ENCODE measurements around the gene DLGAP4.

Gene DLGAP4

DNA sequence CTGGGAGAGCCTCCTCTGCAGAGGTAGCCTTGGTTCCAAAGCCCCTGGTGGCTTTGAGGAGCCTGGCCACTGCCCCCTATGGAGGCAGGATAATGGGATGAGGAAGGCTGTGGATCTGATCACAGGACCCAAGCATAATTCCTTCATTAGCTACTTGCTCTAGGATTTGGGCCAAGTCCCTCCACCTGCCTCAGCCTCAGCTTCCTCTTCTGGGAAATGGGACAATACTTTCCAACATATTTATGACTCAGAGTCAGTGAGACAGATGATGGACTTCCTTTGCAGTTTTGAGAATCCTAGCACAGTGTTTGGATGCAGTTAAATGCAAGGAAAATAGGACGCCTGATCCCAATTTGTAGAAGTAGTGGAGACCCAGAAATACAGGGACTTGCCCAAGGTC lies 171.3 kb downstream of the DLGAP4 start:
- no peak for DNase-seq (ENCODE audit: low read depth)

DNA sequence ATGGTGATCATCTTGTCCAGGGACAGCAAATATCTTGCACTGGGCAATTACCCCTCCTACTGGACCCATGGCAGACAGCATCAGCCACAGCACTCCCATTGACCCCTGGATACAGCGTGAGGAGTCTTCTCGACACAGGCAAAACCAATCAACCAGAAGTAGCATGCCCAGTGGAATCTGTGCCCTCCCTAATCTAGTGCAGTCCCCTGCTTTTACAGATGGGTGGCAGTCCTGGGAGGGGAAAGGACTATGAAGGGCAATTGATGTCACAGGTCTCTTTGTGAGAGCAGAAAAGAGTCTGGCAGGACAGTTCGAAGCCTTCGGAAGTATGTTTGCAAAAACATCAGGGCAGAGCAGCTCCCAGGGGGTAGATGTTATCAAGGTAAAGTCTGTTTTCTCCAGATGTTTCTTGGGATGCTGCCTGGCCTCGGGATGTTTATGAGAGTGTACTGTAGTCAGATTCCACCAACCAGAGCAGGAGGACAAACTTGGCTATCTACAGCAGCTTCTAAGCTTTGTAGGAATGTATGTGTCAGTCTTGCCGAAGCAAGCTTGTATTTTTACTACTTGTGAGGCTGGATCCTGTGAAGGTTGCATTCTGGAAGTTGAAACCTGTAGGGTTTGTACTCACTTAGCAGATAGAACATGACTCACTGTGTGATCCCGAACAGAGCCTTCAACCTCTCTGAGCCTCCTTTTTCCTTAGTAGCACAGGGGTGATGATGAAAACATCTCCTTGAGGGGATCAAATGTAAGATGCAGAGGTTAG lies 172.2 kb downstream of the DLGAP4 start:
- peak; percentile 67 for DNase-seq (ENCODE audit: low read depth)

DNA sequence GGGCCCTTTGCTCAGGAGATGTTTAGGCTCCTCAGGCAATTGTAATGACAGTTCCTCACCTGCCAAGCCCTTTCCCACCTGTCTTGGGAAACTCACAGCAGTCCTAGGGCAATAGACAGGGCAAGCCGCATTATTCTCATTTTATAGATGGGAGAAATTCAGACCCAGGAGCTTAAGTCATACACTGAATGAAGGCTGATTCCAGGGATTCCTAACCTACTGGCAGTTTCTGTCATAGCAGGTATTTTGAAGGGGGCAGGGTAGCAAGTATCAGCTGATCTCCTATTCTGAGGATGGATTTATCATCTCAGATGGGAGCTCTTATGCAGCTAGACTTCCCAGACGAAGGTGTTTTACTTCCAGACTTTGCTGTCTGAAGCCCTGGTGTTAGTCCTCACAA lies 173.8 kb downstream of the DLGAP4 start:
- DNase-seq (ENCODE audit: low read depth), result no peak

DNA sequence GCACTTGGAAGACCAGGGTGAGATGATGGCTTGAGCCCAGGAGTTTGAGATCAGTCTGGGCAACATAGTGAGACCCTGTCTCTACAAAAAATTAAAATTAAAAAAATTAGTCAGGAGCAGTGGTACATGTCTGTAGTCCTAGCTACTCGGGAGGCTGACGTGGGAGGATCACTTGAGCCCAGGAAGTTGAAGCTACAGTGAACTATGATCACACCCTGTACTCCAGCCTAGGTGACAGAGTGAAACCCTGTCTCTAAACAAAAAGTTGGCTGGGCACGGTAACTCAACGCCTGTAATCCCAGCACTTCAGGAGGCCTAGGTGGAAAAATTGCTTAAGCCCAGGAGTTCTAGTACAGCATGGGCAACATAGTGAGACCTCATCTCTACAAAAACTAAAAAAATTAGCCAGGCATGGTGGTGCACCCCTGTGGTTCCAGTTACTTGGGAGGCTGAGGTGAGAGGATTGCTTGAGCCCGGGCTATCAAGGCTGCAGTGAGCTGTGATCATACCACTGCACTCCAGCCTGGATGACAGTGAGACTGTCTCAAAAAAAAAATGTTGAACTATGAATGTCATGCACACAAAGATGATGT lies 174.4 kb downstream of the DLGAP4 start:
- no peak for DNase-seq (ENCODE audit: low read depth)

DNA sequence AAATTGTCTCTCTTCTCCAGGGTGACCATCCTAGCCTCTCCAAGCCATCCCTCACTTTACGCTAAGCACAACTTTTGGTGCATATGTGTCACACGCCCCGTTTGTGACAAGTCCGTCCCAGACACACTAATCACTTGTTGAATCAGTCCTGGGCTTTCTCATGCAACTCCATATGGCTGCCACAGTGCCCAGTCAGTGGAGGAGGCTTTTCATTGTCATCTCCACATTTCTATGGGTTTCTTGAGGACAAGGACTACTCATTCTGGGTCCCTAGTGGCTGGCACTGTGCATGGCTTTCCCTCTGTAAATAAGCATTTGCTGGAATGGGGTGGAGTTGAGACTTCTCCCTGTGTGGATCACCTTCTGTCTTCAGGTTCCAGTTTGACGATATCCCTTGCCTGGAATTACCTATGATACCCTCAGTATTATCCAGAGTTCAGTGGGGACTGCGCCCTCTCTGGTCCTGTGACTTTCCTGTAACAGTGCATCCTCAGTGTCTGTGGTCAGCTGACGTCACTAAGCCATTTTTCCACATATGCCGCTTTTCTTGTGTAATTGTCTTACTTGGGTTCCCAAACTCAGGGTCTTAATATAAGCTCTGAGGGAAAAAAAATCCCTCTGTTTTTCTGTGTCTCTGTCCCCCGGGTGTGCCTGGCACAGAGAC lies 175.4 kb downstream of the DLGAP4 start:
- no peak for DNase-seq (ENCODE audit: low read depth)

DNA sequence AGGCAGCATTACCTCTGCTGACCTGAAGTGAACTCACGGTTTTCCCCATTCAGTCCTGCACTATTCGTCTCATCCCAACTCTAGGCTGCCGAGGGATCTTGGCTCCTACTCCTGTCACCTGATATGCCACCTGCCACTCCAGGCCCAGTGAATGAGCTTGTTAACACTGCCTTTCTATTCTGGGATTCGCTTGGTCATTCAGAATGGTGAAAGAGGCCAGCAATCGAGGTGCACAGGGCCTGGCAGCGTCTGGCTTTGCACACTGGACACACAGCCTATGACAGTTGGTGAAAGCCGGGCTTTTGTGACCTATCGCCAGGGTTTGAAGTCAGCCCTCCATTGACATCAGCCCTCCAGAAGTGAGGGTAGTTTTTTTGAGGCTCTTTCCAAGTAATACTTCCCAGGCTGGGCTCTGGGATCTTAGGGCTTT lies 175.9 kb downstream of the DLGAP4 start:
- DNase-seq (ENCODE audit: low read depth), result no peak

DNA sequence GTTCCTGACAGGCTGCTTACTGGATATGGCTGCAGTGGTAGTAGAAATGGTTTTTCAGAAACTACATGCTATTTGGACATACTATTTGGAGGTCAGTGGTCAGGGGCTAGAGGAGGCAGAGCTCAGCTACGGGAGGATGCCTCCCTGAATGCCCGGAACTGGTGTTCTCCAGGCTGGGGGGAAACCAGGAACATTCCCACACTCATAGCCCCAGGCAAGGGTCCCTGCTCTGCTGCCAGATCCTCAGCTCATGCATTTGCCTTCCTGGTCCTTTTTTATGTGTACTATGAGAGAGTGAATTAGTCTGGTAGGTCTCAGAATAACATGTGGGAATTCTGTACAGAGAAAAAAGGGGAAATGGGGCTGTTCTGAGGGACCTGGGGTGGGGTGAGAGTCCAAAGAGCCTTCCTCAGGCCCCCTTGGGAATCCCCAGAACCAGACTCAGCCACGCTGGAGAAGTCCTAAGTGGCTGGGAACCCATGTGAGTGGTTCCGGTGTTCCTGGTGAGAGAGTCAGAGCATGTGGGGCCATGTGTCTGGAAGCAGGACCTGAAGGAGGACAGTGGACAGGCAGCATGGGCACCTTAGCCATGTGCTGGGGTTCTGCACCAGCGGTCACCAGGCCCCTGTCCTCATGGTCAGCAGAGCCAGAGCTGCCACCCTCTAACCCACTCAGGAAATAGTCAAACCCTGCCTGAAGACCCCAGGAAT lies 177.2 kb downstream of the DLGAP4 start:
- DNase-seq (ENCODE audit: low read depth), result no peak

DNA sequence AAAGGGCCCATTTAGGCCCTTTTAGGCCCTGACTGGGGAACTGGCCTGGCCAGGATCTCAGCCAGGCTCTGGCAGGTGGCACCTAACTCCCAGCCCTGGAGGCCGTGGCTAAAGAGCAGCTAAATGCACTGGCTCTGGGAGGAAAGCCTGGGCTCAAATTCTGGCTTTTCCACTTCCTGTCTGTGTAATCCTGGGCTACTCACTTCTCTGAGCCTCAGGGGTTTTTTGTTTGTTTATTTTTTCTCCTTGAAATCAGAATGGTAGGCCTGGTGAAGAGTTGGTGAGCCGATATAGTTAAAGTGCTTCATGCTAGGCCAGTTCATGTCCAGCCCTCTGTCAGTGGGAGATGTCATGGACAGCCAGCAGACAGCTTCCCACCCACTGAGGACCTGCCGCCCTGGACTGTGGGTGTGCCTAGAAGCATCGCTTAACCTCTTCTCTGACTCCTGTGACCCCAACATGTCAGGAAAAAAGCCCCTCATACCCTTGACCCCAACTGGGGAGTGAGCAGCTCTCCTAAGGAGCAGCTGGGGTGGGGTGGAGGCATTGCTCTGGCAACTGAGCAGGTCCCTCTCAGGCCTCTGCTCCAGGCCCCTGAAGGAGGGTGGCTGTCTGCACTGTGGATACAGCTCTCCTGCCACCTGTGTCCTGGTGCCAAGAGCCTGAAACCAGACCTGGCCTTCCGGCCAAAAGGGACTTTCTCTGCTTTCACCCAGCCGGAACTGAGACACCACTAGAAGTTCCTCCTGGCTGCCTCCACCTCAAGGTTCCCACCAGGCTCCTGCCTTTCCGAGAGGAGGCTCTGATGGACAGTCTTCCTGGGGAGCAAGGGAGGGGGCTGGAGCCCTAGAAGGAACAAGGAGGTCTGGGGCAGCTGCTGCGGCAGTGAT lies 178.0 kb downstream of the DLGAP4 start:
- DNase-seq (ENCODE audit: low read depth), result no peak

DNA sequence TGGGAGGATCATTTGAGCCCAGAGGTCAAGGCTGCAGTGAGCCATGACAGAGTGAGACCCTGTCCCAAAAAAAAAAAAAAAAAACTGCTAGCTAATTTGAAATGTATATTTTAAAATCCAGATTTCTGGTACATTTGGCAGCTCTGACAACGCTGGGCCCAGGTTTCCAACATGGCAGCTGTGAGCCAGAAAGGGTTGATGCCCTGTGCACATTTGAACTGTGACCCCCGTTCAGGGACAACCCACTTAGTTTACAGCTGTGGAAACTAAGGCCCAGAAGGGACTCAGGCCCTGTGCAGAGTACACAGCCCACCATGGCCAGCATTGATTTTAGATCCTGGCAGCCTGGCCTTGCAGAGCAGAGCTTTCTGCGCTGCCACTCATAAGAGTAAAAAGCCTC lies 179.1 kb downstream of the DLGAP4 start:
- DNase-seq (ENCODE audit: low read depth), result no peak

DNA sequence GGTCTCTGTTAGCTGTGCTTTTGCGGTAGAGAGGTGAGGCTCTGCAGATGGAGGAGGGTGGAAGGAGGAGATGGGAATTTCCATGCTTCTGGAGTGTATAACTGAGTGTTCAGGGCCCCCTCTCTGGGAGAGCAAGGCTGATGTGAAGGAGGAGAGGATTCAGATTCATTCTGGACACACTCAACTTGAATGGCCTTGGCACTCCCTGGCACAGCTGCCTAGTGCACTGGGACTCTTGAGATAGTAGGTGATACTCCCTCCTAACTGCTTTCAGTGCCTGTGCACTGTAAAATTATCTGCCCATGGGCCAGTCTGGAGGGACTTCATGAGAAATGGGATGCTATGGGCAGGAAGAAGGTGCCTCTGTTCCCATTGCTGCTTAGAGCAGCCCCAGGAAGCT lies 180.9 kb downstream of the DLGAP4 start:
- no peak for DNase-seq (ENCODE audit: low read depth)

DNA sequence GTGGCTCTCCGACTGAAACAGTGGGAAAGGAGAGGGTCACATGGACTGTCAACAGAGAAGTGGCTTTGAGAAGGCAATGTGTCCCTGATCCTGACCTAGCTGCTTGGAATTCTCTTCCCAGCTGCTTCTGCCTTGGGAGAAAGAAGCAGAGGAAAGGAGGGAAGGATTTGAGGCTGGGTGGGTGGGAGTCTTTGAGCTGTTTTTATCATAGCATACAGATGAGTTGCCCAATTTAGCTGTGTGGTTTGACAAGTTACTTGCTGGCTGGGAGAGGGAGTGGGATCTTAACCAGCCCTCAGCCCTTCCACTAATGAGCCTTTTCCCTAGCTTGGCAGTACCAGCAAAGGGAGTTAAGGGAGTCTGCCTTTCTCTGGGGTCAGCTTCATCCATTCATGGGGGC lies 184.1 kb downstream of the DLGAP4 start:
- DNase-seq (ENCODE audit: low read depth), result peak; percentile 65

DNA sequence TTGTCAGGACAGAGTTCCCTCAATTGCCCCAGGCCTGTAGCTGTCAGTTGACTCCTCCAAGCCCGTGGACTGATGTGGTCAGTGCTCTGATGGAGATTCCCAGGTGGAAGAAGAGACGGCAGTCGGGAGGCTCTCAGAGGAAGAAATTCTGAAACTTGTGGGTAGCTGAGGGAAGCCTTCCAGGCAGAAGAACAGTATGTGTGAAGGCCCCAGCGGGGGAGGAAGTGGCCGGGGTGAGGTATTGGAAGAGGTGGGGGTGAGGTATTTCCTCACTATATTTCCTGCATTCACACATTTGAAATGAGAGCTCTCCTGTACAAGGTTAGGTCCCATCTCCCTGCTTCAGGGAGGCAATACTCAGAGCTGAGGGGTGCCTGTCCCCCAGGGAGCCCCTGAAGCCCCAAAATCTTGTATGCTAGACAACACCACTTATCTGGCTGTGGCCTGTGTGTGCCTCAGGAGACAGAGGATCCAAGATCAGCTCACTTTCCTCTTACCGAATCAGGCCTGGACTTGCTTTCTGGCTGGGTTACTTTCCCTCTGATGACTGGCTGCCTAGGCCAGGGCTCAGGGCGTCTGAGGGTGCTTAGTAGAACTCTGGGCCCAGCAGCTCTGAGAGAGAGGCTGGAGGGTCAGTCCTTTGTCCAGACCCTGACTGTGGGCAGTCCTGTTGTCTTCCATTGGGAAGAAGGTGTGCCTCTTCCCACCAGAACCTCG lies 185.9 kb downstream of the DLGAP4 start:
- peak; percentile 44 for DNase-seq (ENCODE audit: low read depth)

DNA sequence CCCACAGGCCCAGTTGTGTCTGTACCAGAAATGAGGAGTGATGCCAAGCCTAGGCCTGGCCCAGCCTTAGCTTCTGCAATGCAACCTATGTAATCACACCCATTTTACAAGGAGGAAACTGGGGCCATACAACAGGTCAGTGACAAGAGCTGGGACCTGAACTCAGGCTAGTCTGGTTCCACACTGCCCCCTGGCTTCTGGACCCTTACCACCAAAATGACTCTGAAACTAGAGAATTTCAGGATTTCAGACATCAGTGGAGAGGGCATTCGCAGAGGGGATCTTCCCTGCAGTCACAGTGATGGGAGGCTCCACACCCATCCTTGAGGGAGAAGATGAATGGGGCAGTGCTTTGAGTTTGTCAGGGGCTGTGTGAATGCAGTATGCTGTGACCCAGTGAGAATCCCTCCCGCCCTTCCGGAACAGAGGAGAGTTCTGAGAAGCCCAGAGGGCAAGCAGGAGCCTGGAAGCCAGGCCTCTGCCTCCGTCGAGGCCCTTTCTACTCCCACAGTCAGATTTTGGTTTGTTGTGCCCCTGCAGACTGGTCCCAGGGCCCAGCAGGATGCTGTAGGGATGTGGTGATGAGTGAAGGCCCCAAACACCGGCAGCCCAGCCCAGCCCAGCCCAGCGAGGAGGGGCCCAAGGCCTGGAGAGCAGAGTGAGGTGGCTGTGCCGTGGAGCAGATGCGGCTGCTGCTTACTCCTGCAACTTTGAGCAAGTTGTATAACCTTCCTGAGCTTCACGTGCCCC lies 187.1 kb downstream of the DLGAP4 start:
- no peak for DNase-seq (ENCODE audit: low read depth)

DNA sequence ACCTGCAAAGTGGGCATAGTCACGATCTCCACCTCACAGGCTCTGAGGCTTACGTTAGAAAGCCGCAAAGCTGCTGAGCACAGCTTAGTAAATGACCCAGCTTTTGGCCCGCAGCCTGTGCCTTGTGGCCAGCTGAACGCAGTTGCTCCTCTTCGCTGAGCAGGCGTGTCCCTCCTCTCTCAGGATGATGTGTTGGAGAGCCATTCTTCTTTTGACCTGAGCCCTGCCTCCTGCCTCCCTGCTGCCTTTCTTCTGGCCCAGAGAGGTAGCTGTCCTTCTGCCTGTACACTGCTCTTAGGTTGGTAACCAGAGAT lies 187.6 kb downstream of the DLGAP4 start:
- peak; percentile 48 for DNase-seq (ENCODE audit: low read depth)

DNA sequence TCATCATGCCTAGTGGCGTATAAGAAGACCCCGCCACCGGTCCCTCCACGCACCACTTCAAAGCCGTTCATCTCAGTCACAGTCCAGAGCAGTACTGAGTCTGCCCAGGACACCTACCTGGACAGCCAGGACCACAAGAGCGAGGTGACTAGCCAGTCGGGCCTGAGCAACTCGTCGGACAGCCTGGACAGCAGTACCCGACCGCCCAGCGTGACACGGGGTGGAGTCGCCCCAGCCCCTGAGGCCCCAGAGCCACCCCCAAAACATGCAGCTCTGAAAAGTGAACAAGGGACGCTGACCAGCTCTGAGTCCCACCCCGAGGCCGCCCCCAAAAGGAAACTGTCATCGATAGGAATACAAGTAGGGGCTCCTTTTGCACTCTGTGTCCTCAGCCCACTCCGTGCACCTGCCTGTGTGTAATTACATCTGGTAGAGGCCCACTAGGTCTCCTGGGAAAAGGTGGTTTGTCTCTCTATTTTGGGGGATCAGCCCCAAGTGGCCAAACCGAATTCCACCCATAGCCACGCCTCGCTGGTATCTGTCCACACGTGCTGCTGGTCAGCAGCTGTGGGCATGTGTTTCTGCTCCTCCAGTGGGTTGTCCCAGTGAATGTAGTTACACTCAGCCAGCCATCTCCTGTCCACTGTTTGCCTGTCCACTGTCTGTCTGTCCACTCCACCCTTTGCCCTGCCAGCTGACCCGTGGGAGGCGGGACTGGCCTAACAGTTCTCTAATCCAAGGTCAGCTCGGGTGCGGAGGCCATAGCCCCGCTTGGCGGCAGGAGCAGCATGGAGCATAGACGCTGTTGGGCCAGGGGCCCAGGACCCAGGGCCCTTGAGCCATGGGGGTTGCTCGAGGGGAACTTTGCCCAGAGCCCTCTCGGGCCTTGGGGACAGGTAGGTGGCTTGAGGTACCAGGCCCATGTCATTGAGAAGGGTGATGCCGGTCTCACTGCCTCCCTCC lies 190.8 kb downstream of the DLGAP4 start:
- no peak for DNase-seq (ENCODE audit: low read depth)

DNA sequence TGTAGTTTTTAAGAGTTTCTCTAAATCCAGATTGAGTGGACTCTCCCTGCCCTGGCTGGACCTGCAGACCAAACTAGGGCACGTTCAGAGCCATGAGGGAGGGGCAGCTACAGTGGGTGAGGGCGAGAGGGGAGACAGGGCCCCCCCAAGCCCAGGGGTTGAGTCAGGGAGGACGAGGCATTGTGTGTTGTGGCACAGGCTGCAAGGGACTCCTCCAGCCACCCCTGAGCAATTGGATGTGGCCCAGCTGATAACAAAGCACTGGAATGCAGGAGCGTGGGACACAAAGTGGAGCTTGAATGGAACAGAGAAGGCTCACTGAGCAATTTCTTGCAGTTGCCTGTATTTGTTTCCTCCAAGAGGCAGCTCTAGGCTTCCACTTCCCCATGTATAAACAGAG lies 191.7 kb downstream of the DLGAP4 start:
- DNase-seq (ENCODE audit: low read depth), result no peak

DNA sequence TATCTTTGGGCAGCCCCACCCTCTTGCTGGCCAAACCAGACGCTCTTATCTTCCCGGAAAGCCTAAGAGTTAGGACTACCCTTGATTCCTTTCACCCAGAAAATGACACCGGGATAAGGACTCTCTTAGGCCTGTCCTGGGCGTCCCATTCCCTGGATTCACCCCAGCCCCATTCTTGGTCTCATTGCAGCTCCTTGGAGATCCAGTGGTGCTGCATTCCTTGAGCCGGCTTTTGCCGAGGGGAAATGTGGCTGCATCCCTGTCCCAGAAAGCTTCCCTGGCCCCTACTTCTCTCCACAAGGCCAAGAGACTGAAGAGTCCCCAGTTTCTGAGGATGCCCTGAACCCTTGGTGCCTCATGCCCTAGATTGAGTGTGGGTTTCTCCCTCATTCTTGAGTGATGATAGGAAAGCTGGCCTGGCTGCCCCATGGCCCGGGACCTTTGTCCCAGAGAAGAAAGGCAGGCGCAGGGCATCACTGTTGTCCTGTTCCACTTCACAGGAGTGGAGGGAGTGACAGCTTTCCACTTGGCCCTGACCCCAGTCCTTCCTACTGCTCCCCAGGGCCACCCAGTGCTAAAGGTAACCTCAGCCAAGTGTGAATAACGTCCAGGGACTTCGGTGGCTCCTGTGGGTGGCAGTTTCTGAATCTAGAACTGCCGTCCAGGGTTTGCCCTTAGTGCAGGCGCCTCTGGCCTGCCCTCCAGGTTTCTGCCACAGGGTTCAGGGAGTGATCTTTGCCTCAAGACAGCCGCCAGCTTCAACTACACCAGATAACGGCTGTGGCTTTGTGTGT lies 192.4 kb downstream of the DLGAP4 start:
- DNase-seq (ENCODE audit: low read depth), result no peak

DNA sequence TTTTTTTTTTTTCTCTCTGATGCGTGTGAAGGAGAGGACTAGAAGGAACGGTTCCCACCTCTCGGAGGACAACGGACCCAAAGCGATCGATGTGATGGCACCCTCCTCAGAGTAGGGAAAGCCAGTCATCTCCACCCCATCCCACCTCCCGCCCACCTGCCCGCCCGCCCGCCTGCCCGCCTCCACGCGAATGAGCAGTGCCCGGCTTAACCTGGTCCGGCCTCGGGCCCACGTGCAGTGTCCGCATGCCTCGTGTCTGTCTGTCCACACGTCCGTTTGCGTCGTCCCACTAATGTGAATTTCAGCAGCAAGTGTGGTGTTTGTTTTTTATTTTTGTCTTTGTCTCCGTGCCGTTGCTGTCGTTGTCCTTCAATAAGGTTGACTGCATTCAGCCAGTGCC lies 193.1 kb downstream of the DLGAP4 start:
- no peak for DNase-seq (ENCODE audit: low read depth)
